DND-41 (cell line): ENCODE data around the gene MEAK7.

Experiments
- CTCF ChIP-seq: IDR thresholded peaks from 2 replicates; pipeline ENCODE4 v1.5.1; 2012; ENCODE audit warnings: borderline replicate concordance, low read length, moderate library complexity, mild to moderate bottlenecking; ENCODE audit not compliant: poor library complexity, severe bottlenecking; ENCODE audit errors: extremely low read depth
- EZH2 ChIP-seq: IDR thresholded peaks from 3 replicates; pipeline ENCODE4 v1.6.1; 2012; ENCODE audit warnings: borderline replicate concordance, low read depth, mild to moderate bottlenecking, moderate library complexity, low read length, inconsistent platforms; ENCODE audit not compliant: severe bottlenecking

- TF ChIP-seq EZH2: no peak
- TF ChIP-seq CTCF: no peak
These were observed 38.8 kb upstream of the MEAK7 start for GRCh38 chr16:84543253-84543652.
